NCI-H524 (cell line): ENCODE results near the gene ANKRD22.
A peak's percentile ranks its signal among the peaks of the same experiment; 100 is the strongest.

Experiments used
- DNase-seq, 2 experiments: peaks; one replicate each; lab custom pipeline; 2025; lab: John Stamatoyannopoulos, UW

Gene ANKRD22

DNA sequence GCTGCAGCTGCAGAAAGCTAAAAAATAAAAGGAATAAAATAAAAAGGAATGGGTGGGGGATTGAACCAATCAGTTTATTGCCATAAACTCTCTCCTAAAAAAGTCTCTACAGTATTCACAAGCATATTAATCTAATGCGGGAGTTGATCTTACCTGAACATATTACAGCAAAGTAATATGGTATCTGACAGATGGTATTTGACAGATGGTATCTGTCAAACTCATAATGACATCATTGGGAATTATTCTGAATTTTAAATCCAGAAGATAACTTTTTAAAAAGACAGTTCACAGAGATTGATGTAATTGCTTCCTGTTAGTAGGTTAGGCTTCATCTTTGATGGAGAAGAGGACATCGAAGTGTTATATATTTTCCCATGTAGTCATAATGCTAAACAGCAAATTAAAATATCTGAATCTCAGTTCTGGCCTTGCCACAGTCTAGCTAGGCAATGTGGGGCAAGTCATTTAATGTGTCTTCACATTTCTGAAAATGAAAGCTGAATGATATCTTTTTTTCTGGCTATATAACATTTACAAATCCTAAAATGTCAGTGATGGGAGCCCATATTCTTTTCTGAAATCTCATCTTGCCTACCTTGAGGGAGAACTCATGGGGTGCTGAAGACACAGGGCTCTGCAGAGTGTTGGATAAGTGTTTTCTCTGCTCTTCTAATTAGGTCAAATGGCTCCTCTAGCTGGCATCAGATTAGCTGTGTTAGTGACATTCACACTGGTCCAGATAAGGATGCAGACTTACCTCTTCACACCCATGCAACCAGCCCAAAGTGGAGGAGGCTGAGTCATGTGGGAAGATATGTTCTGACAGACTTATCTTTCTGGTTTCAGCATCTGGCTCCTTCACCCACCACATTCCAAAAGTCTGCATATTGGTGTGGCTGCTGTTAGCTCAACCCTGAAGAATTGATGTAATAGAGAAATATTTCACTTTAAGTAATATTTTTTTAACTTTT lies 51.2 kb downstream of the ANKRD22 start:
- peak in 1 of 2 experiments; percentile 61 for DNase-seq

DNA sequence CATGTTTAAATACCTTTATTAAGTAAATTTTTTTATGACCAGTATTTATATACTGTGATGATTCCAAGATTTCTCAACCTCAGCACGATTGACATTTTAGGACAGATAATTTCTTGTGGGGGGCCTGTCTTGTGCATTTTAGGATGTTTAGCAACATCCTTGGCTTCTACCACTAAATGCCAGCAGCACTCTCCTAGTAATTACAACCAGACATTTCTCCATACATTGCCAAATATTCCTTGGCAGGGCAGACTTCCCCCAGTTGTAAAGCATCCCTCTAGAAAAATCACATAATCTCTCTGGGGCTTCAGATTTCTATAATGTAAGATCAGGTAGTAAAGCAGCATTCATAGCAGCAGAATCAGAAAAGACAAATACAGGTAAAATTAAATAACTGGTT lies 56.9 kb downstream of the ANKRD22 start:
- DNase-seq = no peak

DNA sequence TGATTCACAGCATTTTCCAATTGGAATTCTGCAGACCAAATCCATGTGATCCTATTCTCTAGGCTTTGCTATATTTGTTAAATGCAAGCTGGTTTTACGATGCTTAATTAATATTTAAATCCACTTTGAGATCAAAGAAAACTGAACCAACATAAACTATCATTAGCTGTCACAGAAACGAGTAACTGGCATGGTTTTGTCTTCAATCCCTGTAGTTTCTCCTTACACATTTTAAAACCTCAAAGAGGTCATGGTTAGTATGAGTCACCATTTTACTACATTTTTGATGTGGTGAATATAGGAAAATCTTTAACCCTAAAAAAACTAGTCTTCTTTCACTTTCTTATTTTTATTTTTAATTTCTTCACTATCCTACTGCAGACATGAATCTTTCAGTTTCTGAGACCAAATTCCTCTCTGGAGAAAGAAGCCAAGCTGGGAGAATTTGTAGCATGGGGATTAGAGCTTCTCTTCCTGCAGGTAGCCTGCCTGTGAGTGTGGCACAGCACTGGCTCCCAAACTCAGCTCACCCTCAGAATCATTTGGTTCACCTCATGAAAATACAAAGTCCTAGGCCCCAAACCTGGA lies 57.8 kb downstream of the ANKRD22 start:
- DNase-seq = no peak

DNA sequence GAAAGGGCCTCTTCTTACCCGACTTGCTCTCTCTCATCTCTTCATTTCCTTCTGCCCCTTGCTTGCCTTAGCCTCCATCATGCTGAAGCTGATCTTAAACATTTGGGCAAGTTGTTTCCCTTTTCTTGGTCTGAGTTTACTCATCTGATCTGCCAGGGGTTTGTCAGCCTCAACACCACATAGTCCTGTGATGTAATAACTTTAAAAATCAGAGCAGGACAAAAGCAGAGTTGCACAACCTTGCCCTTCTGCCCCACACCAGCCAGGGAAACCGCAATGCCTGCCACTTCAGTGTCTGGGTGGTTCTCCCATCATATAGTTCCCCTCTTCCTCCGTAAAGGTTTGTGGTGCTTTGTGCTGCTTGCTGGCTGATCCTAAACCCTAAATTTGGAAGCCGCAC lies 59.0 kb downstream of the ANKRD22 start:
- no peak for DNase-seq

DNA sequence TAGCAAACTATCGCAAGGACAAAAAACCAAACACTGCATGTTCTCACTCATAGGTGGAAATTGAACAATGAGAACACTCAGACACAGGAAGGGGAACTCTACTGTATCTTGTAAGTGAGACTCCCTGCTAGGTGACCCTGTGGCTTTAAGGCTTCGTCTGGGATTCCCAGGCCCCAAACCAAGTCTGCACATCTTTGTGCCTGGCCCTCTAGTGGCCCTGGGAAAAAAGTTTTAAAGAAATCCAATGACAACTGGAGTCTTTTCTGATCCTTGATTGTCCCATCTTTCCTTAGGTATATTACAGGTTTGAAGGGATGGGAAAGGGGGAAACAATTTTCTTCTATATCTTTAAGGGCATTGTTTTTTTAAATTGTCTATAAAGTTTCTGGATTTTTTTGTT lies 59.7 kb downstream of the ANKRD22 start:
- peak in 1 of 2 experiments; percentile 8 for DNase-seq

DNA sequence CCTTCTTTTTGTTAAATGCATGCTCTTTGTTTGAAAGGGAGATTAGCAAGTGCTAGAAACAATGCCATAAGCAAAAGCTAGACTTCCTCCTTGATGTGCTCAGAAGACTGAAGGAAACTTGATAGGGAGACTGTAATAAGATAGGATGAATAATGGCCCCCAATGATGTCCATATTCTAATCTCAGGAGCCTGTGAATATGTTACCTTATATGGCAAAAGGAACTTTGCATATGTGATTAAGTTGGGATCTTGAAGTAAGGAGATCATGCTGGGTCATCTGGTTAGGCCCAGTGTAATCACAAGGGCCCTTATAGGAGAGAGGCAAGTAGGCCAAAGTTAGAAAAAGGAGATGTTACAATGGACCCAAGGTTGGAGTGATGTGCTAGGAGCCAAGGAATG lies 62.7 kb downstream of the ANKRD22 start:
- peak in 1 of 2 experiments; percentile 37 for DNase-seq

DNA sequence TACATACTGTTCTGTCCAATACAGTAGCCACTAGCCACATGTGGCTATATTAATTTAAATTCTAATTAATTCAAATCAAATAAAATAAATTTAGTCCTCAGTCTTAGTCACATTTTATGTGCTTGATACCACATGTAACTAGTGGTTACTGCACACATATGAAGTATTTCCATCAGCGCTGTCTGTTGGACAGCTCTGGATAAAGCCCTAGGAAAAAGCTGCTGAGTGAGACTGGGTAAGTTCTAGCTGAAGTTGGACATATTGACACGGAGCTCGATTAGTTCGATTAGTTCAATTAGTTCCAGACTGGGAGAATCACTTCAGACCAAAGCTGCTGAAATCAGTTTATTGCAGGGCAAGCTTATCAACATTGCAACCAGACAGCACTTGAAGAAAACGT lies 64.2 kb downstream of the ANKRD22 start:
- DNase-seq = no peak

DNA sequence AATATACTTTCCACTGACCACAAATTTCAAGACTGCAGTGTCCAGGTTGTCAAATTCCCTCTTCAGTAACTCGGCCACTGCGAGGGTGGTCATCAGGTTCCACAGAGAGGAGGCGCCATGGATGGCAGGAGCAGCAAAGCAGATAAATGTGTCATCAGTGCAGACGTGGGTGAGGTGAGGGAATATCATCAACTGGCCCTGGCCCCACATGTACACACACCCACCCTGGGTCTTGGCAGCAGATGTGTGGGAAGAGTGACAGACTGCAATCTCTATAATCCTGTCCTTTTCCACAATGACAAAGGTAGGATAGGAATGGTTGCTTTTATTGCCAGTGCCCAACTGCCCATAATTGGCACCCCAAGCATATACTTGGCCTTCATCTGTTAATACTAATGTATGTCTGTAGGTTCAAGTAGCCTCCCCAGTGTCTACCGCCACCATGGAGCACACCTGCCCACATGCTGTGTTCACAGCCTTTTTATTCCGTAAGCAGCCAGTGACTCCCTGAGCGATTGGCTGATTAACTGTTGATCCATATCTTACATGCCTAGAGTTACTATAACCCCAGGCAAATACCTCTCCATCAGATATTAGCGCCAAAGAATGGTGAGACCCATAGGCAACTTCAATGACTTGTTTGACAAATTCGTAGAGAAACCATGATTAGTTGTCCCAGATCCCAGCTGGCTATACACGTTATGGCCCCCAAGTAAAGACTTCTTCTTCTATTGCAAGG lies 65.4 kb downstream of the ANKRD22 start:
- peak in 1 of 2 experiments; percentile 4 for DNase-seq

DNA sequence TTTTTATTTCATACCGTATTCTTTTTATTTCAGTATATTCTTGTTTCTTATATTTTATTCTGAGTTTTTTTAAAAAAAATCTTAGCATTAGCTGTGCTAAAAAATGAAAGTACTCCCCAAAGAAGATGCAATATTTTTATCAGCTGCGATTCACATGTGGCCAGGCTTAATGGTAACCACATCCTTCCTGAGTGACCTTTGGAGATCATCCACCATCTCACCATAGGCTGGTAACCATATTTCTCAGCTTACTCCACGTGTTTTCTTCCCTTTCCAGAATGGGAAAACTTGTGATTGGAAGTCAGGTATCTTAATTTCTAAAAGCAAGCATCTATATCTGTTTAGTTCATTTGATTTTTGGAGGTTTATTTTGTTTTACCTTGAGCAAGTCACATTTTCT lies 67.9 kb downstream of the ANKRD22 start:
- no peak for DNase-seq

DNA sequence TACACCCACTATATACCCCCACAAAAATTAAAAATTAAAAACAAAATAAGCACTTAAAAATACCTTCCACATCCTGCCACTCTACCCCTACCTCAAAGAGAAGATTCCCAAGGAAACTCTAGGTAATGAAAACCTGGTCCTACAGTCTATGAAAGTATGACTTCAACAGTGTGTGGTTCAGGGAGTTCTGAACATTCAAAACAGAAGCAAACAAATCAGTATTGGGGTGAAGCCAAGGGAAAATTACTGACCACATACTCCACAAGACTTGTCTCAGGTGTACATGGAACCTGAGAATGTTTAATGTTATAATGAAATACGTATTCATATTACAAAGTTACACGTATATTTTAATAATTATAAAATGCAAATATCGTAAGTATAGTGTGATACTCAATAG lies 69.4 kb downstream of the ANKRD22 start:
- no peak for DNase-seq

DNA sequence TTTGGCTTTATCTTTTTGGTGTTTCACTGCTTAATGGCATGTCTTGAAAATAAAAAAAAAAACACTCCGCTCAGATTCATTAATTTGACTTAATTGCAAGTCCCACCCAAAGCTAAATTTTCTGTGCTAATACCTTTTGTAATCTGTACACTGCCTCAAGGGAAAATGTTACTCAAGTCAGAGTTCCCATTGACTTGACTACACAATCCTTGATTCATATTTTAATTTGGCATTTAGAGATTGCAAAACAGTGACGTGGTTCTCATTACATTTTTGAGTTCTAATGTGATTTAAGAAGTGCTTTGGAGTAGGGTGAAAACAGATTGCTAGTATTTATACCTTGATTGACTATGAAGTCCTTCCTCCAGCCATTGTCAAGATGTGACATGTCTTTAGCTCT lies 70.4 kb downstream of the ANKRD22 start:
- no peak for DNase-seq
